Muscle of arm (tissue), 12 donors: ENCODE results near the gene WBP1. TPM values are rescaled to one million over a fixed set of nuclear protein-coding genes. Genes with fewer than 3 reads are reported as not detected.
A peak's percentile ranks its signal among the peaks of the same experiment; 100 is the strongest.
"Not testable (repeated sequence)": the region's sequence is repeated elsewhere in the genome, so short reads cannot be mapped to it uniquely, and the experiment has no call there.

Experiments
- DNase-seq: peaks from one replicate; pipeline ENCODE4 v3.0.0-alpha.2; 2013
- polyA plus RNA-seq, 12 donors: library from polyadenylated mRNA; unstranded; fragments of 120-200 nt; gene quantifications; one replicate each; pipeline ENCODE4 v1.2.1, GENCODE V29; 2013; ENCODE audit not compliant: insufficient read length in 12 of 12

WBP1 gene
- polyA plus RNA-seq, 12 donors = 41.4 to 76.6 (median 52.2) TPM; not detected in 1

DNA sequence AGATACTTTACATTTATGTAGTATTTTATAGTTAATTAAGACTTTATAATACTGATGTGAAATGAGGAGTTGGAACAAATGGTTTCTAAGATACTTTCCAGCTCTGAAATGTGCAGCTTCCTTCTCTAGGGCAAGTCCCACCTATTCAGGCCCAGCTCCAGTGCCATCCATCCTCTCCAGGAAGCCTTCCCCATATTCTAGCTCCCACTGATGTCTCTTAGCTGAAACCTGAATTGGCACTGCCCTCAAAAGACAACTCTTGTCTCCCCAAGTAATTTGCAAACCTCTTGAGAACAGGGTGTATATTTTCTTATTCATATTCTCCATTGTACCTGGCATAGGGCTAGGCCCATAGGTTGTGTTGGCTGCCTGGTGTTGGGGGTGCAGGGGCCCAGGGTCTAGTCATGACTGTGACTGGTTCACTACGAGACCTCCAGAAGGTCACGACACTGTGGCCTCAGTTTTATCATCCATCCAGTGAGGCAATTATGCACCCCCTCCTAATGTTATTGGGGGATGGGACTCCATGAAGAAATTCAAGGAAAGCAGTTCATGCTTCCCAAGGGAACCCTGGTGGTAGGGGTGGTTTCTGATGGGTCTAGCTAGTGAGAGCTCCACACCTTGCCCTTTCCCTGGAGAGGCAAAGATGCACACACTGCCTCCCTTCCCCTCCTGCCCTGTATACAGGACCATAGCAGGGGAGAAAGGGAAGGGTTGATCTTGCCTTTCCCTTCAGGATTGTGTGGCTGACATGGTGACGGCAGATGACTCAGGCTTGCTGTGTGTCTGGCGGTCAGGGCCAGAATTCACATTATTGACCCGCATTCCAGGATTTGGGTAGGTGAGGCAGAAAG is 33.9 kb upstream of the WBP1 start:
- no peak for DNase-seq

DNA sequence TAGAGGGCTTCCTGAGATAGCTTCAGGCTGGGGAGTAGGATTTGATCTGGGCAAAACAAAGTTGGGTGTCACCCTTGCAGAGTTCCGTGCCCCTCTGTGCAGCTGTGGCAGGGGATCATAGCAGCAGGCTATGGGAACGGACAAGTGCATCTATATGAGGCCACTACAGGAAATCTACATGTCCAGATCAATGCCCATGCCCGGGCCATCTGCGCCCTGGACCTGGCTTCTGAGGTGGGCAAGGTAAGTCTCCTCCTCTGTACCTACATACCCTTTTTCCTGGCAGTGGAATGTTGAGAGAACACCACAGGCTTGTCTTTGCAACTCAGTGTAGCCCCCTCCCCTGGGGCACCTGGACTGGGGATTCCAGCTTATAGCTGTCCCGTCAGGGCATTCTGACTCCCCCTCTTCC is 33.2 kb upstream of the WBP1 start:
- DNase-seq = no peak

- DNase-seq = no peak
These were observed 32.7 kb upstream of the WBP1 start for GRCh38 chr2:74425523-74425922.

- DNase-seq = no peak
These were observed 32.0 kb upstream of the WBP1 start for GRCh38 chr2:74426181-74426758.

GRCh38 chr2:74427551-74427950 is 30.7 kb upstream of the WBP1 start:
- no peak for DNase-seq

- no peak for DNase-seq
These were observed 29.6 kb upstream of the WBP1 start for GRCh38 chr2:74428675-74429074.

GRCh38 chr2:74429487-74430451 is 28.5 kb upstream of the WBP1 start:
- DNase-seq = no peak

DNA sequence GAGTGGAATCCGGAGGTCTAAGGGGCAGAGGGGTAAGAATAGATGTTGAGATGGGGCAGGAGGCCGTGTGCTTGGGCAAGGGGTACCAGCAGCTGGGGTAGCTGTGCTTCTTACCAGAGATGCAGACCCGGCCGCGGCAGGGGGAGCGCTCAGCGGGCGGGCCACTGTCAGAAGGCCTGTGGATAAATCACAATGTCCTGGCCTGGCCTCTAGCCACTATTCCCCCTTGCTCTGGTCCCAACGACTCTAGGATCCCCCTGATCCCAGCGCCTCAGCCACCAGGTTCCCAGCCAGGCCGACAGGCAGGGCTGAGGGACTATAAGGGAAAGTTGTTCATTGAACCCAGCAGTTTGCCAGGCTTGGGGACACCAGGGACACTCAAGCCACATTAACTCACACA is 27.7 kb upstream of the WBP1 start:
- DNase-seq = no peak

DNA sequence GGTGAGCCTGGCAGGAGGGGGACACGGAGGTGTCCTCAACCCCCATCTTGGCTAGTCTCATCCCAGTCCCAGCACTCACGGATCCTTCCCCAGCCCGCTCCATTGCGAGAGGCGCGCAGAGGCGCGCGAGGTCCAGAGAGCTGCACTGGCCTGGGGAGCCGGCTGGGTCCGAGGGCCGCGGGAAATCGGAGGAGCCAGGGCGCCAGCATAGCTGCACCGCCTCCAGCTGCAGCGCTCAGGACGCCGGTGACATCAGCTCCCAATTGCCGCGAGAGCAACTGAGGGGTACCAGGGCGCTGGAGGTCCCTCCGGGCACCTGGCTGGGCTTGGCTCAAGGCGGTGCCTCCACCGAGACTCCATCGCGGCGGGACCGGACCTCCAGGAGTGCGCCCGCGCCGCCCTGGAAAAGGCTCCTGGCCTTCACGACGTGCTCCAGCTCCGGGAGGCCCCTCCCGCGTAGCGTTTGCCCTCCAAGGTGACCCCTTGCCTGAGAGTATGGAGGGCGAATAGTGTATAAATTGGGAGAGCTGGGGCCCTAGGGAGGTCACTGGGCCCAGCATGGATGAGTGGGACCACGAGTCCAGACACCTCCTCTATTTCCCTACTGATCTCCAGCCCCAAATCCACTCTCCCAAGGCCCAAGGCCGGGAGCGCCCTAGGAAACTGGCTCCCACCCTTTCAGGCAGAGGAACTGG is 22.0 kb upstream of the WBP1 start:
- no peak for DNase-seq

DNA sequence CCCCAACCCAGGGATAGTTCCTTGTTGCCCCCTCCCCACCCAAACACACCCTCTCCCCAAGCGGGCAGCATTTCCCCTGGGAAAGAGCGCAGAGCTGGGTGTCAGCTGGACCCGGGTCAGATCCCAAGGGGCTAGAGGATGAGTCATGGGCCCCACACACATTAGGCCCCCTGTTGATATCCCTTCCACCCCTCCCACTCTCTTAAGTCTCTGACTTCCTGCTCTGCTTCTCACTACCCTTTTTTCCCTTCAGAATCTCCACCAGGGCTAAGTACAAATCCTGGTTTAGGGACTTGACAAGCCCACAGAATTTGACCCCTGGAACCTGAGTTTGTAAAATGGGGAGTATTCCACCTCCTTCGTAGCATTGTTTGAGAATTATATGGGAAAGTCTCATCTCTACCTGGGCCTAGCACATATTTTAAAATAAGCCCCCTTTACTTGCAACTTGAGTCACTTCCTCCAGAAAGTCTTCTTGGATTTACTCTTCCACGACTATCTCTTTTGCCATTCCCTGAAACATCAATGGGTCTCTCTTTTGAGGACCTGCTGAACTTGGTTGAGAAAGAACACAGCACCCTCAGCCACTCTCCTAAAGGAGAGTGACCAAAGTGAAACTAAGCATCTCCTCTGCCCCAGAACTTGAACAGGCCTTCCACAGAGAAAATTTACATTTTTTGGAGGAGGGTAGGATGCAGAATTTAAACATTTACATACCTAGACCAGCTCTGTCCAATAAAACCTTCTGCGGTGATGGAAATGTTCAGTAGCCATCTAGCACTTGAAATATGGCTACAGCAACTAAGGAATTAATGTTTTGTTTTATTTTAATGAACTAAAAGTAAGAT is 21.2 kb upstream of the WBP1 start:
- DNase-seq = no peak

DNA sequence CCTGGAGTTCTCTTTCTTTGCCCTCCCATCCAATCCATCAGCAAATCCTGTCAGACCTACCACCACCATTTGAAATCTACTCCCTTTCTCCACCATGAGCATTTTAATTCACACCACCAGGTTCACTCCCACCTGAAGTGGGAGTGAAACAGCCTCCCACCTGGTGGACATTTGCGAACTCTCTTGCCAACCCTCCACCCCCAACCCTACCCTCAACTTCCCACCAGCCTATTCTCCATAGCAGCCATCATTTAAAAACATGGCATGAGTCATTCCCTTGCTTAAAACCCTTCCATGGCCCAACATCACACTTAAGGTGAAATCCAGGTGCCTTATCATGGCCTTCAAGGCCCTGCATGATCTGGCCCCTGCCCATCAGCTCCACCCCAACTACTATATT is 20.0 kb upstream of the WBP1 start:
- DNase-seq = no peak

- no peak for DNase-seq
These were observed 18.9 kb upstream of the WBP1 start for GRCh38 chr2:74439373-74439772.

GRCh38 chr2:74439803-74440377 is 18.3 kb upstream of the WBP1 start:
- peak; percentile 80 for DNase-seq

GRCh38 chr2:74440378-74441169 is 17.7 kb upstream of the WBP1 start:
- DNase-seq = peak; percentile 92

- no peak for DNase-seq
These were observed 17.0 kb upstream of the WBP1 start for GRCh38 chr2:74441170-74441689.

DNA sequence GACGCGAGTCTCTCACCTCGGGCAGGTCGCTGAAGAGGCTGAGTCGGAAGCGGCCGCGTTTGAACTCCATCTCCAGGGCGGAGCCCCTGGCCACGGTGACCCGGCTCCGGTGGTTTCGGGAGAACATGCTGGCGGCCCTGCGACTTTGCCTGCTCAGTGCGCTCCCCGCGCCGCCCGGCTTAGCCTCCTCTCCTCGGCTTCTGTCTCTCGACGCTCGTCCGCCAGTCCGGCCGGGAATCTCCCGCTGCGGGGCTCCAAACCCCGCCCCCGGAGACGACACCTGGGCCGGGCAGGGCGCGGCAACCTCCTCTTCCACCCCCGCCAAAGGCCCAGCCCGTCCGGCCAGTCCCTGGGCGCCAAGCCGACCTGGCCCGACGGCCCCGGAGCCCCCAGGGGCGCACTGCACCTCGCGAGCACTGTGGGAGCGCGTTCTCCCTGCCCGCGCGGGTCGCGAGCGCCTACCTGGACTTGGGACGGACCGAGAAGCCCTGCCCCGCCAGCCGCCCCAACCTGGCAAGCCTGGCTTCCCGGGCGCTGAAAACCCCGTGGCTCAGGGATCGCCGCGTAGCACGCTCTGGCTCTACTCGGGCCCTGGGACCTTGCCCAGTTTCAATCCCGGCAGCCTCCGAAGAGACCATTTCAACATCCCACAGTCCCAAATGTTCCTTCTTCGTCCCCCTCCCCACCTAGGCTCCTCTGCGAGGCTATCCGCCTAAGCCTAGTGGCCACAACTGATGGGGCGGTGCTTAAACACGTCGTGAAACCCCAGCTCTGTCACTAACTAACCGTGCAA is 16.4 kb upstream of the WBP1 start, which contains the start of gene RTKN:
Gene RTKN, minus strand, starts transcription at position 248 of the 793 bp plus-strand sequence. Its CDS starts 121 bp downstream, at position 127.
- DNase-seq = peak; percentile 38

DNA sequence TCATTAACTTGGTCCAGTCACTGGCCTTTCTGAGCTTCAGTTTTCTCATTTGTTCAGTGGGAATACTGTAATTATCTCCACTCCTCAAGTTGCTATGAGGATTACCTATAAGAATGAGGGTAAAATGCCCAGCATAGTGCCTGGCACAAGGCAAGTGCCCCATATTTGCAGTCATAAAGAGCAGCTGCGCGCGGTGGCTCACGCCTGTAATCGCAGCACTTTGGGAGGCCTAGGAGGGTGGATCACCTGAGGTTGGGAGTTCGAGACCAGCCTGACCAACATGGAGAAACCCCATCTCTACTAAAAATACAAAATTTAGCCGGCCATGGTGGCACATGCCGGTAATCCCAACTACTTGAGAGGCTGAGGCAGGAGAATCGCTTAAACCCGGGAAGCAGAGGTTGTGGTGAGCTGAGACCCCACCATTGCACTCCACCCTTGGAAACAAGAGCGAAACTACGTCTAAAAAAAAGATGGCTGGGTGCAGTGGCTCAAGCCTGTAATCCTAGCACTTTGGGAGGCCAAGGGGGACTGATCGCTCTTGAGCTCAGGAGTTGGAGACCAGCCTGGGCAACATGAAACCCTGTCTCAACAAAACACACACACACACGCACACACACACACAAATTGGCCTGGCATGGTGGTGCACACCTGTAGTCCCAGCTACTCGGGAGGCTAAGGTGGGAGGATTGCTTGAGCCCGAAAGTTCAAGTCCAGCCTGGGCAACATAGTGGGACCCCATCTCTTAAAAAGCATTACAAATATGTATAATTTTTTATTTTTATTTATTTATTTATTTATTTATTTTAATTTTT is 15.5 kb upstream of the WBP1 start:
- not testable (repeated sequence) for DNase-seq
